Mesodermal cell (in vitro differentiated cells): ENCODE data around the gene ALKBH5.

Source experiments
- H3K27ac ChIP-seq: 2 replicates; pipeline ENCODE4 v1.7.0; 2013; ENCODE audit warnings: mild to moderate bottlenecking, low read depth, low read length, moderate library complexity; ENCODE audit not compliant: severe bottlenecking
- H3K36me3 ChIP-seq: 2 replicates; pipeline ENCODE4 v1.7.1; 2013; ENCODE audit warnings: mild to moderate bottlenecking, low read length, moderate library complexity; ENCODE audit not compliant: control insufficient read depth, insufficient read depth
- H3K4me1 ChIP-seq: one replicate; pipeline ENCODE4 v1.7.1; 2013; ENCODE audit warnings: mild to moderate bottlenecking, low read length; ENCODE audit not compliant: insufficient read depth, control insufficient read depth, poor library complexity, severe bottlenecking
- H3K4me3 ChIP-seq: 2 replicates; pipeline ENCODE4 v1.7.0; 2013; ENCODE audit warnings: low read length, control low read depth, mild to moderate bottlenecking; ENCODE audit not compliant: insufficient read depth, poor library complexity, severe bottlenecking; ENCODE audit errors: extremely low read depth
- H3K9me3 ChIP-seq: 2 replicates; pipeline ENCODE4 v1.7.1; 2013; ENCODE audit warnings: mild to moderate bottlenecking, low read length, moderate library complexity; ENCODE audit not compliant: control insufficient read depth
- WGBS, 2 experiments: methylation state at CpG; one replicate each; pipeline ENCODE4 v1.1.5; 2013; ENCODE audit warnings: missing lambda C conversion rate in 2 of 2; ENCODE audit not compliant: insufficient coverage in 2 of 2; 5-methylcytosine and 5-hydroxymethylcytosine counted together

ALKBH5 gene

DNA sequence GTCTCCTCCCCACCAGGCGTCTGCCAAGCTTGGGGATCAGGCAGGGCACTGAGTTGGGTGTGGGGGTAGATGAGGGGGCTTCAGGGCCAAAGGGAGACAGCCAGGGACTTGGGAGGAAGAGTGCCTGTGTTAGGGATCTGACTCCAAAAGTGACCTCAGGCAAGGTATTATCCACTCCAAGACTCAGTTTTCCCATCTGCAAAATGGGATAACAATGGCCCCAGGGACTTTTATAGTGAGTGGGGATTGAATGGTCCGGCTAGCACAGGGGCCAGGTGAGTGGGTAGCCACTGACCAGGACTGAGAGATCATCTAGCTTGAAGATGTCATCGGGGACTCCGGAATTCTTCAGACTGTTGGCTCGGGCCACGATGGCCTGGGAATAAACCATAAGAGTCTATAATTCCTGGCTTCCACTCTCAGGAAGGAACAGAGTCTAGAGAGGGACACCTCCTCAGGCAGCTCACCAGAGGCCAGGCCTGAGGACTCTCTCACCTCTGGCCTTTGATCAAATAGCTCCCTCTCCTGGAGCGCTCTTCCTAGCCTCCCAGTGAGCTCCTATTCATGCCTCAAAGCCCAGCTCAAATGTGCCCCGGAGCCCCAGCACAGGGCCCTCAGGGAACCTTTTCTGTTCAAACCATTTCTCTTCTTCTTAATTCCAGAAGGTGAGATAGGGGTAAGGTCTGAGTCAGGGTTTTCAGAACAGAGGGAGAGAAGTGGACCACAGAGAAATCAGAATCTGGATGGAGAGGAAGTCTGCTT, 71.4 kb downstream of the ALKBH5 start:
- no peak overlapping the region for H3K4me3 ChIP-seq
- H3K9me3 ChIP-seq = no peaks in the 10 kb centered on the region
- H3K36me3 ChIP-seq = peaks cover 71% of the 10 kb centered on the region
- no peak overlapping the region for H3K27ac ChIP-seq
- 94 to 96% methylated on average over 6 of the region's 8 CpGs for WGBS, 2 experiments
- peaks cover 16% of the 10 kb centered on the region for H3K4me1 ChIP-seq

DNA sequence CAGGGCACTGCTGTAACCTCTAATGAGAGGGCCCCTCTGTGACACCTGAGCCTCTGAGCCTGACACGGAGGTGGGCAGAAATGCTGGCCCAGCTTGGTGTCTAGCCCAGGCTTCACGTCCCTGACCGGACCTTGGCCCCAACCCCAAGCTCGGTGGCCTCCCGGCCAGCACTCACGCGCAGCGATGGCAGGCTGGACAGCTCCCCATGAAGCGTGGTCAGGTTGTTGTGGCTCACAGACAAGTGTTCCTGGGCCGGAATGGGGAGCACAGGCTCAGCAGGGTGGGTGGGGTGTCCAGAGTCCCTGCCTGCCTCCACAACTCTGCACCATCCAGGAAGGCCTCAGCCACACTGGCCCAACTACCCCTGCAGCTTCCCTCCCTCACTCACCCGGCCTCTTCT, 72.7 kb downstream of the ALKBH5 start:
- Histone ChIP-seq H3K36me3 (peaks cover 58% of the 10 kb centered on the region), H3K4me3 (no peak overlapping the region), H3K9me3 (no peaks in the 10 kb centered on the region), H3K27ac (no peak overlapping the region), H3K4me1 (peaks cover 18% of the 10 kb centered on the region)
- 94 to 95% methylated on average over 9 to 10 of the region's 11 CpGs for WGBS, 2 experiments

DNA sequence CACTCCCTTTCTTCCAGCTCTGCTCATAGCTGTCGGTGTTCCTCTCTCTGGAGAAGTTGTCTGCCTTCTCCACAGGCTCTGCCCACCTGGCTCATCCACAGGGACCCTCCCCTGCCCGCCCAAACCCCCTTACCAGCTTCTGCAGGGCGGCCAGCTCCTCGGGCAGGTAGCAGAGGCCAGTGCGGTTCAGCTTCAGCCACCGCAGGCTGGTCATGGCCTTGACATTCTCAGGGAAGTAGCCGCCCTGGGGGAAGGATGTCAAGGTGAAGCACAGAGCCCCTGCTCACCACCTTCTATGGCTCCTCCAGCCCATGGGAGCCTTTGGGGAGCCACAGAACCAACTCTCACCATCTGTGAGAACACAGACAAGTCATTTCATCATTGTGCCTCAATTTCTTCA, 73.1 kb downstream of the ALKBH5 start:
- no peak overlapping the region for H3K27ac ChIP-seq
- 92 to 98% methylated on average over 5 to 7 of the region's 7 CpGs for WGBS, 2 experiments
- peaks cover 54% of the 10 kb centered on the region for H3K36me3 ChIP-seq
- no peaks in the 10 kb centered on the region for H3K9me3 ChIP-seq
- peak overlapping the region; percentile 79 for H3K4me3 ChIP-seq
- peaks cover 18% of the 10 kb centered on the region for H3K4me1 ChIP-seq

GRCh38 chr17:18257268-18257981, 73.8 kb downstream of the ALKBH5 start:
- Histone ChIP-seq H3K4me1 (peaks cover 21% of the 10 kb centered on the region), H3K27ac (peak overlapping the region; percentile 92), H3K4me3 (peak overlapping the region; percentile 79), H3K36me3 (peaks cover 47% of the 10 kb centered on the region), H3K9me3 (no peaks in the 10 kb centered on the region)
- WGBS, 2 experiments = 28 to 35% methylated on average over 9 to 14 of the region's 18 CpGs

- peak overlapping the region; percentile 92 for H3K27ac ChIP-seq
- WGBS, 2 experiments = 0% methylated on average over 4 to 12 of the region's 16 CpGs
Observed at GRCh38 chr17:18257982-18258355, 74.3 kb downstream of the ALKBH5 start.

DNA sequence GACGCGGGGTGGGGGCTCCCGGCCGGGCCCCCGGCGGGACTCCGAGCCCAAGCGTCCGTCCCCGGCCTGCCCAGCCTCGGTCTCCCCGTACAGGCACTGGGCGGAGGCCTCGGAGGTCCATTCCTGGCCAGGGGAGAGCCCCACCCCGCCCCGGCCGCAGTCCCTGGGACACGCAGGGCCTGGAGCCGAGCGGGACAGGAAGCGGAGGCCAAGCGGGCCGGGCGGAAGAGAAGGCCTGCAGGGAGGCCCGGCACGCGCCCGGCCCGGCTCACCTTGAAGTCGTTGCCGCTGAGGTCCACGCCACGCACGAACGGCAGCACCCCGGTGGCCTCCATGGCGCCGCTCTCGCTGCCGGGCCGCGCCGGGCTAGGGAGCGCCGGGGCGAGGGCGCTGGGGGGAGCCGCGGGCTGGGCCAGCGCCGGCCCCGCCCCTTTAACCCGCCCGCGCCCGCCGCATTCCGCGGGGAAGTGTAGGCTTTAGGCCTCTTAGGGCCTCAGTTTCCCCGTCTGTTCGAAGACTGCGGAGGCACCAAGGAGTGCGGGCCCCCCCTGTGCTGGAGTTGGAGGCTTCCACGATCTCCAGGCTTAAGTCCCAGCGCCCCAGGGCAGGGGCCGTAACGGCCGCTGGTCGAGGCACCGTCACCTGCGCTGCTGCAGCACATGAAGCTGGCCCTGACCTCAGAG, 74.9 kb downstream of the ALKBH5 start, which contains the start of gene FLII:
Gene FLII, minus strand, starts transcription at position 383 of the 683 bp plus-strand sequence. Its CDS starts 48 bp downstream, at position 335.
- peak within 1 kb of the TSS; percentile 79 for H3K4me3 ChIP-seq
- peak within 1 kb of the TSS; percentile 92 for H3K27ac ChIP-seq
- H3K4me1 ChIP-seq = peaks cover 21% of the 10 kb centered on the region
- WGBS, 2 experiments = 3 to 5% methylated on average over 61 to 68 of the region's 71 CpGs
- peaks cover 46% of the 10 kb centered on the region for H3K36me3 ChIP-seq
- no peaks in the 10 kb centered on the region for H3K9me3 ChIP-seq

More at GRCh38 chr17:18257982-18258355, 74.3 kb downstream of the ALKBH5 start:
- Histone ChIP-seq H3K9me3 (no peaks in the 10 kb centered on the region), H3K4me3 (peak overlapping the region; percentile 79), H3K36me3 (peaks cover 46% of the 10 kb centered on the region), H3K4me1 (peaks cover 21% of the 10 kb centered on the region)
